Measurements from ENCODE around the gene CNKSR2.
A peak's percentile ranks its signal among the peaks of the same experiment; 100 is the strongest.

- TF ChIP-seq, protein P1, sequence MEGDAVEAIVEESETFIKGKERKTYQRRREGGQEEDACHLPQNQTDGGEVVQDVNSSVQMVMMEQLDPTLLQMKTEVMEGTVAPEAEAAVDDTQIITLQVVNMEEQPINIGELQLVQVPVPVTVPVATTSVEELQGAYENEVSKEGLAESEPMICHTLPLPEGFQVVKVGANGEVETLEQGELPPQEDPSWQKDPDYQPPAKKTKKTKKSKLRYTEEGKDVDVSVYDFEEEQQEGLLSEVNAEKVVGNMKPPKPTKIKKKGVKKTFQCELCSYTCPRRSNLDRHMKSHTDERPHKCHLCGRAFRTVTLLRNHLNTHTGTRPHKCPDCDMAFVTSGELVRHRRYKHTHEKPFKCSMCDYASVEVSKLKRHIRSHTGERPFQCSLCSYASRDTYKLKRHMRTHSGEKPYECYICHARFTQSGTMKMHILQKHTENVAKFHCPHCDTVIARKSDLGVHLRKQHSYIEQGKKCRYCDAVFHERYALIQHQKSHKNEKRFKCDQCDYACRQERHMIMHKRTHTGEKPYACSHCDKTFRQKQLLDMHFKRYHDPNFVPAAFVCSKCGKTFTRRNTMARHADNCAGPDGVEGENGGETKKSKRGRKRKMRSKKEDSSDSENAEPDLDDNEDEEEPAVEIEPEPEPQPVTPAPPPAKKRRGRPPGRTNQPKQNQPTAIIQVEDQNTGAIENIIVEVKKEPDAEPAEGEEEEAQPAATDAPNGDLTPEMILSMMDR (IDR thresholded peaks at IDR 0.05), result peak in 3 of 6 experiments; percentile 42 to 49 (median 48)
- no peak for TF ChIP-seq POLR2A (IDR thresholded peaks at IDR 0.05)
Observed at GRCh38 chrX:21479695-21480270, 105.6 kb downstream of the CNKSR2 start.

Measured in Peyer's patch (tissue), 4 donors.